Pons (tissue), 1 donor: ENCODE results near the gene PHACTR3.
"Not testable (repeated sequence)": the region's sequence is repeated elsewhere in the genome, so short reads cannot be mapped to it uniquely, and the experiment has no call there.

Experiments used
- DNase-seq: peaks from one replicate; pipeline ENCODE4 v3.0.0-alpha.2; 2016; ENCODE audit warnings: low spot score

Gene PHACTR3

GRCh38 chr20:59829786-59830664, 225.7 kb downstream of the PHACTR3 start:
- no peak for DNase-seq

GRCh38 chr20:59830665-59831023, 226.3 kb downstream of the PHACTR3 start:
- no peak for DNase-seq

- DNase-seq, result no peak
Observed at GRCh38 chr20:59831024-59831915, 226.9 kb downstream of the PHACTR3 start.

GRCh38 chr20:59831916-59832270, 227.6 kb downstream of the PHACTR3 start:
- DNase-seq, result no peak

- DNase-seq, result no peak
Observed at GRCh38 chr20:59832406-59833363, 228.3 kb downstream of the PHACTR3 start.

- no peak for DNase-seq
Observed at GRCh38 chr20:59835057-59835447, 230.7 kb downstream of the PHACTR3 start.

GRCh38 chr20:59835448-59836395, 231.4 kb downstream of the PHACTR3 start:
- peak; percentile 43 for DNase-seq

GRCh38 chr20:59836767-59837166, 232.4 kb downstream of the PHACTR3 start:
- no peak for DNase-seq

- DNase-seq, result no peak
Observed at GRCh38 chr20:59837623-59838394, 233.5 kb downstream of the PHACTR3 start.

GRCh38 chr20:59839400-59839799, 235.1 kb downstream of the PHACTR3 start:
- DNase-seq, result no peak

- no peak for DNase-seq
Observed at GRCh38 chr20:59845472-59845871, 241.1 kb downstream of the PHACTR3 start.

GRCh38 chr20:59848182-59848581, 243.8 kb downstream of the PHACTR3 start:
- no peak for DNase-seq

GRCh38 chr20:59850018-59850641, 245.8 kb downstream of the PHACTR3 start:
- DNase-seq, result peak; percentile 42

GRCh38 chr20:59856526-59856925, 252.2 kb downstream of the PHACTR3 start:
- DNase-seq, result not testable (repeated sequence)

- not testable (repeated sequence) for DNase-seq
Observed at GRCh38 chr20:59856941-59857340, 252.6 kb downstream of the PHACTR3 start.

- DNase-seq, result no peak
Observed at GRCh38 chr20:59857966-59858365, 253.6 kb downstream of the PHACTR3 start.

- DNase-seq, result no peak
Observed at GRCh38 chr20:59858425-59858824, 254.1 kb downstream of the PHACTR3 start.

- no peak for DNase-seq
Observed at GRCh38 chr20:59861401-59861800, 257.1 kb downstream of the PHACTR3 start.

- DNase-seq, result no peak
Observed at GRCh38 chr20:59863058-59863457, 258.7 kb downstream of the PHACTR3 start.
